SHP77 treated with DMSO at 0.1 percent for 48 hours (cell line): ENCODE data around the gene NIPA2.
"Not testable (repeated sequence)": the region's sequence is repeated elsewhere in the genome, so short reads cannot be mapped to it uniquely, and the experiment has no call there.

ENCODE experiments used
- DNase-seq: peaks from one replicate; lab custom pipeline; 2025; lab: John Stamatoyannopoulos, UW

The NIPA2 gene

DNA sequence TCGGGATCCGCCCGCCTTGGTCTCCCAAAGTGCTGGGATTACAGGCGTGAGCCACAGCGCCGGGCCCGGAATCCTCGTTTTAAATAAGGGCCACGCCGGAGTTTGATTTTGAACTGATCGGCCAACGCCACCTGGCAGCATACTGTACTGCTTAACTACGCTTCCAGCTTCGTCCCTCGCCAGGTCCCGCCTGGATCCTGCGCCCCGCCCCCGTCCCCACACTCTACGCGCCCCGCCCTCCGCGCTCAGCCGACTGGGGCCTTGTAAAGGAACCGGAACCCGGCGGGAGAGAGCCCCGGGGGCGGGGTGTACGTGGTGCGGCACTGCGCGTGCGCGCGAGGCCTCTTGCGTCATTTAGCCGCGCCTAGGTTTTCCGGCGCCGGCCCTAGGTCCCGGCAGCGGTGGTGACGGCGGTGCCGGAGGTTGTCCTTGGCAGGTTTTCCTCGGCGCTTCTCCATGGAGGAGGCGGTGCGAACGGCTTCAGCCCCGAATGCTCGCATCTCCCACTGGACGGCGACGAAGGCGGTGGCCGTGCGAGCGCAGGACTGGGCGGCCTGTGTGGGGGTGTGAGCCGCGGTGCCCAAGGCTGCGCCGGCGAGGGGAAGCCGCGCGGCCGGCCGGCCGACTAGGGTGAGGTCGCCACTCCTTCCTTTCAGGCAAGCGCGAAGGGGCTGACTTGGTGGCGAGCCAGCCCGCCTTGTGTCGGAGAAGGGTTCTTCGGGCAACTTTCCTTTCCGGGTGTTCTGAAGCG lies at the start of gene NIPA2:
Gene NIPA2, plus strand, starts transcription at position 375 of the 751 bp plus-strand sequence. CDS start 13,066 bp downstream, outside the sequence.
- peak; percentile 93 for DNase-seq

- DNase-seq = no peak
Observed at GRCh38 chr15:22794063-22794462, 44.4 kb upstream of the NIPA2 start.

DNA sequence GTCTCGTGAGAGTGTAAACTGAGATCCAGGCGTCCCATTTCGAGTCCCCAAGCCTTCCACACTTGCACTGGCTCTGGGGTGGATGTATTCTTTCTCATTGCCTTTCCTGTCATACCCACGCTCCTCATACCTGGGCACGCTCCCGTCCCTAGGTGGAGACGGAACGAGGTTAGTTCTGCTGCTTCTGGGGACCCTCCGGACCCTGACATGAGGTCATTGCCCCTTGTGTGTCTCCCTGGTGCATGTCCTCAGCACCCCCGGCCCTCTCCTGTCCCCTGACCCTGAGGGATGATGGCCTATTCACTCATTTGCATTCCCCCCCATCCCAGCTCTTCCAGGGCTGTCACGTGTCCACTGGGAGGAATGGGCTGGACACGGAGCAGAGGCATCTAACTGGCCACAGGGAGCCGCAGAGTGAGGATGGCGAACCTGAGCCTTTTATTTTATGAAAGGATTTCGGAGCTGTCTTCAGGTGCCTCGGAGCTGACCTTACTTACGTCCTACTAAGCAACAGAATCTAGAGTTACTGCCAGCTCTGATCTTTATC lies 43.8 kb upstream of the NIPA2 start:
- DNase-seq = no peak

- DNase-seq = no peak
Observed at GRCh38 chr15:22795206-22796063, 43.0 kb upstream of the NIPA2 start.

DNA sequence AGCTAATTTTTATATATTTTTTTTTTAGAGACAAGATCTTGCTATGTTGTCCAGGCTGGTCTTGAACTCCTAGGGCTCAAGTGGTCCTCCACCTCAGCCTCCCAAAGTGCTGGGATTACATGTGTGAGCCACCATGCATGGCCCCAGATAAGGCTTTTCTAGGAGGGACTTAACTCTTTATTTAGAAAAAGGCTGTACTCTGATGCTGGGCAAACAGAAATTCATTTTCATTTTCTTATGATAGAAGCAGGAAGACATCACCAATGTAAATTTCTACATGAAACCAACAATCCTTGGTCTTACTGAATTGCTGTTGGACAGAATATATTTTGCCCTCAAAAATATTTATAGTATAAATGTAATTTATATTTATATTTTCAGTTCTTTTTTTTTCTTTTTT lies 42.4 kb upstream of the NIPA2 start:
- DNase-seq = no peak

DNA sequence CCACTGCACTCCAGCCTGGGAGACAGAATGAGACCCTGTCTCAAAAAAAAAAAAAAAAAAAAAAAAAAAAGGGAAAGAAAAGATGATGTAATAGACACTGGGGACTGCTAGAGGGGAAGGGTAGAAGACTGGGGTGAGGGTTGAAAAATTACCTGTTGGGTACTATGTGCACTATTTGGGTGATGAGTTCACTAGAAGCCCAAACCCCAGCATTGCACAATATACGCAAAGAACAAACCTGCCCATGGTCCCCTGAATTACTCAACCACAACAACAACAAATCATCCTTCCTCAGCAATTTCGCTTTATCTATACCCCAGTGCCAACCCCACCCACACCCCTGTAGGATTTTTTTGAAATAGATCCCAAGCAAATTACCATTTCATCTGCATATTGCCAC lies 38.6 kb upstream of the NIPA2 start:
- DNase-seq = no peak

- DNase-seq = not testable (repeated sequence)
Observed at GRCh38 chr15:22803006-22803405, 35.5 kb upstream of the NIPA2 start.

DNA sequence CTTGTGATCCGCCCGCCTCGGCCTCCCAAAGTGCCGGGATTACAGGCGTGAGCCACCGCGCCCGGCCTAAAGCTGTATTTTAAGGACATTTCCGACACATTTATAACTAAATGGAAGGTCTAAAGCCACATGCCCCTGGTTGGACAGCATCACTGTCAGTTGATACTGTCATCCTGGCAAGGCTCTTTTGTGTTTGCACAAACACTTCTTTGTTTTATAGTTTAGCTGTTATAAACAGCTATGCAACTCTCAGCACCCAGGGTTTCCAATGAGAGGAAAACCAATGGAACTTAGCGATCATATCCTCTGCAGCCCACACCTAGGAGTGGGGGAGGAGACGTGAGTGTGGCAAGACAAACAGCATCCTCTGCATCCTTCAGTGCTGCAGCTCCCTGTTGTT lies 32.3 kb upstream of the NIPA2 start:
- DNase-seq = no peak

DNA sequence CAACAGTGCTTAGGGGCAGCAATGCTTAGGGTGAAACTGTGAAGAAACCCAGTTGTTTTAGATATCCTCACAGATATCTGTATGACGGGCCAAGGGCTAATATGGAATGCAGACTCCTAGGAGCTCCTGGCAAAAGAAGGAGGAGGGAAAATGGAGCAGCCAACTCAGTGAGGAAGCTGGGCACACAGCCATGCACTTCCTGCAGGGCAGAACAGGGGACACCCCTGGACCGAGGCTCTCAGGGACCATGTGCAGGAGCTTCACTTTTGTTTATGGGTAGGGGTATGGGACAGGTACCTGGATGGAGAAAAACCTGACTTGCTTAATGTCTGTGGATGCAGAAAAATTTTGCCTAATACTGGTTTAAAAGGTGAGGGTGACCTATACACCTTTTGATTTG lies 31.8 kb upstream of the NIPA2 start:
- DNase-seq = no peak

DNA sequence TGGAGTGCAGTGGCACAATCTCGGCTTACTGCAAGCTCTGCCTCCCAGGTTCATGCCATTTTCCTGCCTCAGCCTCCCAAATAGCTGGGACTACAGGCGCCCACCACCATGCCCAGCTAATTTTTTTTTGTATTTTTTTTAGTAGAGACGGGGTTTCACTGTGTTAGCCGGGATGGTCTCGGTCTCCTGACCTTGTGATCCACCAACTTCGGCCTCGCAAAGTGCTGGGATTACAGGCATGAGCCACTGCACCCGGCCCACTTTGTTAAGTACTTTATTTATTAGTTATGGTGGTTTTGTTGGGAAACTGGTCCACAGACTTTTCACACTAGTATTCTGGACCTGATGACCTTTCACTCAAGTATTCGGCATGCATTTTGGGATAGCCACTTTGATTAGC lies 30.6 kb upstream of the NIPA2 start:
- not testable (repeated sequence) for DNase-seq

GRCh38 chr15:22808240-22808639 lies 30.2 kb upstream of the NIPA2 start:
- DNase-seq = no peak

DNA sequence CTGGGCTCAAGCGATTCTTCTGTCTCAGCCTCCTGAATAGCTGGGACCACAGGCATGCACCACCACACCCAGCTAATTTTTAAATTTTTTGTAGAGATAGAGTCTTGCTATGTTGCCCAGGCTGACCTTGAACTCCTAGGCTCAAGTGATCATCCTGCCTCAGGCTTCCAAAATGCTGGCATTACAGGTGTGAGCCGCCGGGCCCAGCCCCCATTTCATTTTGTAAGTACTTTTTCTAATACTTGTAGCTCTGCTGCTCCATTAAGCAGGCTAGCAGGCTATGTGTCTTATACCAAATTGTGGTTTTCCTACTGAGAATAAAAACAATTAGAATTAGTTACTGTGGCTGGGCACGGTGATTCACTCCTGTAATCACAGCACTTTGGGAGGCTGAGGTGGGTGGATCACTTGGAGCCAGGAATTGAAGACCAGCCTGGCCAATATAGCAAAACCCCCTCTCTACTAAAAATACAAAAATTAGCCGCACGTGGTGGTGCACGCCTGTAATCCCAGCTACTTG lies 29.6 kb upstream of the NIPA2 start:
- no peak for DNase-seq

- DNase-seq = no peak
Observed at GRCh38 chr15:22810033-22810852, 28.2 kb upstream of the NIPA2 start.

- DNase-seq = no peak
Observed at GRCh38 chr15:22810853-22811338, 27.6 kb upstream of the NIPA2 start.

DNA sequence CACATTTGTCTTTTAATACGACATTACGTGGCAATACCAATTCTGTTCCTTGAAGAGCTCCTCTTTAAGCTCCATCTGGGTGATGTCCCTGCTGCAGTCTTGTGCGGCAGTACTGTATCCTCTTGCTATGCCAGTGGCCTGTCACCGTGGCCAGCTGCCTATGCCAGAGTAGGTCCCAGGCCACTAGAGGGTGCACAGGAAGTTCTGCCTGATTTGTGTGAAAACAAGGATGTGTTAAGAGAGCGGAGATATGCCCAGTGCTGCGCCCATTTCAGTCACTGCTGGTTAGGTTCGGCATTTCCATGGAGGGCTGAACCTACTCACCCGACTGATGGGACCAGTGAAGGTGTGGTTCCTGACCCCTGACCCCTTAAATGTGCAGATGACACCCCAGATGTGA lies 26.8 kb upstream of the NIPA2 start:
- peak; percentile 10 for DNase-seq

DNA sequence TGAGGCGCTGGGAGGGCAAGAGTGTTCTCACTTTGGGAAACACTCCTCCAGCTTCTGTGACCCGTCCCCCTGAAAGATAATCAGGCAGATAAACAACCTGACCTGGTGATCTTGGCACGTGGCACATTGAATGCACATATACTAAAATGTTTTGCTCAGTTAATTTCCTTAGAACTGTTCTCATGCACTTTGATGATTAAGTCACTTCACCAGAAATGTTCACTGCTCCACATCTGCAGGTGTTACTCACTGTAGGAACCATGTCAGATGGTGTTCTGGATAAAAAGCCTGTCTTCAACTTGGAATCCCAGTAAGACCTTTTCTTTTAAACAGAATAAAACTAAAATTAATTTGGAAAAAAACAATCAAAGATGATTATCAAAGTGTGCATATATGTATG lies 24.6 kb upstream of the NIPA2 start:
- no peak for DNase-seq

GRCh38 chr15:22815766-22816165 lies 22.7 kb upstream of the NIPA2 start:
- DNase-seq = no peak

GRCh38 chr15:22819651-22820050 lies 18.8 kb upstream of the NIPA2 start:
- DNase-seq = no peak

DNA sequence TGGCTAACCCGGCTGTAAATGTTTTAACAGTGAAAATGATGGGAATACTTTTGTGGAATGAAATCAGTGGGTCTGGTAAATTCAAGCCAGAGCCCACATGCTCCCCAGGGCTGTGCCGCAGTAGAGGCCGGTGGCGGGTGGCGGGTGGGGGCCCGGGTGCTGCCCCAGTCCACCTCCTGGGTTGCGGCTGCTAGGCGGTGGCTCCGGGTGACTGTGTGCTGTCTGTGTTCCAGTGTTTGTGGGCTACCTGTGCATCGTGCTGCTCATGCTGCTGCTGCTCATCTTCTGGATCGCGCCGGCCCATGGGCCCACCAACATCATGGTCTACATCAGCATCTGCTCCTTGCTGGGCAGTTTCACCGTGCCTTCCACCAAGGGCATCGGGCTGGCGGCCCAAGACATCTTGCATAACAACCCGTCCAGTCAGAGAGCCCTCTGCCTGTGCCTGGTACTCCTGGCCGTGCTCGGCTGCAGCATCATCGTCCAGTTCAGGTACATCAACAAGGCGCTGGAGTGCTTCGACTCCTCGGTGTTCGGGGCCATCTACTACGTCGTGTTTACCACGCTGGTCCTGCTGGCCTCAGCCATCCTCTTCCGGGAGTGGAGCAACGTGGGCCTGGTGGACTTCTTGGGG lies 14.9 kb upstream of the NIPA2 start:
- no peak for DNase-seq

- DNase-seq = no peak
Observed at GRCh38 chr15:22827125-22827524, 11.3 kb upstream of the NIPA2 start.

DNA sequence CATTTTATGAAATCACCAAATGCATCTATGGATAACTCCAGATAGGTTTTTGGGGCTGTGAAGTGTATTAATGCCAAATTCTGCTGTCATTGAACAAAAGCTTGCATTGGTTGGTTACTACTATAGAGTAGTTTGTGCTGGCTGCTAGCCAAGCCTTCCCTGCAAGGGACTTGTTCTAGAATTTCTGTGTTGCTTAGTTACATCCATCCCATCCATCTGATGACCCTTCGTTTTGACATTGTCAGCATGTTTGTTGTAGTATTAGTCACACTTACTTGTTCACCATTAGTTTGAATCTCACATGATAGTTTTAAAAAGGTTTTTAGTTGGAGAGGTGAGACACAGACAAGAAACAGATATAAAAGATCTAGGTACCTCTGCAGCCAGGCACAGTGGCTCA lies 7.0 kb upstream of the NIPA2 start:
- no peak for DNase-seq
